ENCODE measurements around the gene HIPK4. TPM values are rescaled to one million over a fixed set of nuclear protein-coding genes. Genes with fewer than 3 reads are reported as not detected.

The HIPK4 gene
- total and polyA plus RNA-seq, 10 donors = 0.08 to 0.19 TPM; not detected in 8

DNA sequence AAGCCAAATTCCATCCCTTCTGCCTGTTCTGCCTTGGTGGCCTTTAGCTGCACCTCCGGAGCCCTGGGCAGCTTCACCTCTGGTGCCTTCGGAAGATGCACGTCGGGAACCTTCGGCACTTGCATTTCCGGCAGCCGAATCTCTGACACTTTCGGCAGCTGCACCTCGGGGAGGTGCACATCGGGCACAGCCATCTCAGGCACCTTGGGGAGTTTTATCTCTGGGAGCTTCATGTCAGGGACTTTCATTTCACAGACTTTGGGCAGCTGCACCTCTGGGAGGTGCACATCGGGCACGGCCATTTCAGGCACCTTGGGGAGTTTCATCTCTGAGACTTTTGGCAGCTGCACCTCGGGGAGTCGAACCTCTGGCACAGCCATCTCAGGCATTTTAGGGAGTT is 6.0 kb upstream of the HIPK4 start:
- H3K36me3 ChIP-seq = peaks cover 0 to 4% (median 0%) of the 10 kb centered on the region in 6 donors
- H3K4me3 ChIP-seq = no peak overlapping the region
- peaks cover 0 to 9% (median 0%) of the 10 kb centered on the region in 7 donors for H3K27me3 ChIP-seq (replicated peaks in 1 of 7)
- WGBS, 5 donors = 88 to 96% (median 92%) methylated on average over 13 to 14 of the region's 14 CpGs
- no peak overlapping the region for H3K27ac ChIP-seq
- no peaks in the 10 kb centered on the region for H3K9me3 ChIP-seq
- no peak for TF ChIP-seq POLR2A (IDR thresholded peaks at IDR 0.05)
- TF ChIP-seq, protein P1, sequence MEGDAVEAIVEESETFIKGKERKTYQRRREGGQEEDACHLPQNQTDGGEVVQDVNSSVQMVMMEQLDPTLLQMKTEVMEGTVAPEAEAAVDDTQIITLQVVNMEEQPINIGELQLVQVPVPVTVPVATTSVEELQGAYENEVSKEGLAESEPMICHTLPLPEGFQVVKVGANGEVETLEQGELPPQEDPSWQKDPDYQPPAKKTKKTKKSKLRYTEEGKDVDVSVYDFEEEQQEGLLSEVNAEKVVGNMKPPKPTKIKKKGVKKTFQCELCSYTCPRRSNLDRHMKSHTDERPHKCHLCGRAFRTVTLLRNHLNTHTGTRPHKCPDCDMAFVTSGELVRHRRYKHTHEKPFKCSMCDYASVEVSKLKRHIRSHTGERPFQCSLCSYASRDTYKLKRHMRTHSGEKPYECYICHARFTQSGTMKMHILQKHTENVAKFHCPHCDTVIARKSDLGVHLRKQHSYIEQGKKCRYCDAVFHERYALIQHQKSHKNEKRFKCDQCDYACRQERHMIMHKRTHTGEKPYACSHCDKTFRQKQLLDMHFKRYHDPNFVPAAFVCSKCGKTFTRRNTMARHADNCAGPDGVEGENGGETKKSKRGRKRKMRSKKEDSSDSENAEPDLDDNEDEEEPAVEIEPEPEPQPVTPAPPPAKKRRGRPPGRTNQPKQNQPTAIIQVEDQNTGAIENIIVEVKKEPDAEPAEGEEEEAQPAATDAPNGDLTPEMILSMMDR (IDR thresholded peaks at IDR 0.05 in 8 of 11, conservative IDR thresholded peaks at IDR 0.05 in 3 of 11) = no peak
- TF ChIP-seq POLR2AphosphoS5 (IDR thresholded peaks at IDR 0.05) = no peak
- peaks cover 0 to 13% (median 4%) of the 10 kb centered on the region in 6 donors for H3K4me1 ChIP-seq
- intact Hi-C loops (cut with DNase I; ENCODE audit: low total_unique reads) = no loop called here
- DNase-seq = no peak

DNA sequence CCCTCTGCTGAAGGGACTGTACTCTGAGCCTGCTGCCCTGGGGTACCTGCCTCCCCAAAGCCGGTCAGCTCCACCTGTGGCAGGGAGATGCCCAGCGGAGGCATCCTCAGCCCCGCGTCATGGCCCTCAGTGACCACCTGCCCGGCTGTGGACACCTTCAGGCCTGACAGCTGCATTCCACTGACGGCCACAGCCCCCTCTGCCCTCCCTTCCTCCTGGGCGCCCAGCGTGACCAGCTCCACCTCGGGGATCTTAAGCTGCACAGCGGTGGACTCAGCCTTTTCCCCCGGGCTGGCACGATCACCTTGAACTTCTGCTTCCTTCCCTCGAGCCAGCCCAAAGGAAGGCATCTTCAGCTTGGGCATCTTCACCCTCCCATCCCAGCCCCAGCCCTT is 4.8 kb upstream of the HIPK4 start:
- Histone ChIP-seq H3K4me3 (no peak overlapping the region), H3K9me3 (no peaks in the 10 kb centered on the region), H3K4me1 (peaks cover 0 to 13% (median 4%) of the 10 kb centered on the region in 6 donors), H3K27me3 (replicated peaks in 1 of 7) (peaks cover 0 to 9% (median 0%) of the 10 kb centered on the region in 7 donors), H3K36me3 (peaks cover 0 to 4% (median 0%) of the 10 kb centered on the region in 6 donors), H3K27ac (no peak overlapping the region)
- 64 to 72% (median 65%) methylated on average over 8 to 13 of the region's 13 CpGs for WGBS, 5 donors
- intact Hi-C loops (cut with DNase I; ENCODE audit: low total_unique reads) = no loop called here
- DNase-seq = no peak
- TF ChIP-seq POLR2AphosphoS5 (IDR thresholded peaks at IDR 0.05) = no peak
- TF ChIP-seq POLR2A (IDR thresholded peaks at IDR 0.05) = no peak
- TF ChIP-seq, protein P1 (IDR thresholded peaks at IDR 0.05 in 8 of 11, conservative IDR thresholded peaks at IDR 0.05 in 3 of 11) = no peak

DNA sequence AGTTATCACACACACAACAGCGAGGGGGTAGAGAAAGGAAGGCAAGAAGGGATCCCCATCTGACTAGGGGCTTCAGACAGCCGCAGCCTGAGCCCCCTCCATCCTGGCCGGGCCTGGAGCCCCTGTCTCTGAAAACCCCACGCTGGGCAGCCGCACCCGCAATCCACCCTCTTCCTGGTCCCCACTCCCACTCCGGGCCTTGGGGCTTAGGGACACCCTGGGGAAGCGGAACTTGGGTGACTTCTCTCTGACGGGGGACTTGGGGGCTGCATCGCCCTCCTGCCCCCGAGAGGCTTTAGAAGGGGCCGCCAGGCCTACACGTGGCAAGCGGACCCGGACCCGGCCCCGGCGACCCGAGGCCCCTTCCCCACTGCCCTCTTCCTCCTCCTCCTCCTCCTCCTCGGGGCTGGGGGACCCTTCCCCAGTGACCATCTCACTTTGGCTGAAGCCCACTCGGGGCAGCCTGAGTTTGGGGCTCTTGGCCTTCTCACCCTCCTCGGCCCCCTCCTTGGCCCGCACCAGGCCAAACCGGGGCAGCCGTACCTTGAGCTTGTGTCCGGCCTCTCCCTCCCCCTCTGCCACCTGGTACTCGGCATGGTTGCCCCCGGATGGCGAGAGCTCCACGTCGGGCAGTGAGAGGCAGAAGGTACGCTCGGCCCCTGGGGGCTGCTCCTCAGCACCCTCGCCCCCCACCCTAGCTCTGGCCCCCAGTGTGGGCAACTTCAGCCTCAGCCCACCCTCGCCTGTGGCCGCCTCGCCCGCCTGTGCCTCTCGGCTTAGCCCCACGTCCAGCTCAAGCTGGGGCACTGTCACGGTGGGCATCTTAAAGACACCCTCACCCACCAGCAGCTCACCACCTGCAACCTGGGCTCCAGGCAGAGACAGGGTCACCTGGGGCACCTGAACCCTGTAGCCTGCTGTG is 4.2 kb upstream of the HIPK4 start:
- Histone ChIP-seq H3K27ac (no peak overlapping the region), H3K9me3 (no peaks in the 10 kb centered on the region), H3K27me3 (replicated peaks in 1 of 7) (peaks cover 0 to 9% (median 0%) of the 10 kb centered on the region in 7 donors), H3K4me3 (no peak overlapping the region), H3K36me3 (peaks cover 0 to 4% (median 0%) of the 10 kb centered on the region in 6 donors), H3K4me1 (peaks cover 0 to 10% (median 3%) of the 10 kb centered on the region in 6 donors)
- intact Hi-C loops (cut with DNase I; ENCODE audit: low total_unique reads) = no loop called here
- DNase-seq = no peak
- no peak for TF ChIP-seq POLR2AphosphoS5 (IDR thresholded peaks at IDR 0.05)
- TF ChIP-seq POLR2A (IDR thresholded peaks at IDR 0.05) = no peak
- TF ChIP-seq, protein P1 (IDR thresholded peaks at IDR 0.05 in 8 of 11, conservative IDR thresholded peaks at IDR 0.05 in 3 of 11) = no peak
- WGBS, 5 donors = 87 to 94% (median 94%) methylated on average over 34 to 41 of the region's 41 CpGs

DNA sequence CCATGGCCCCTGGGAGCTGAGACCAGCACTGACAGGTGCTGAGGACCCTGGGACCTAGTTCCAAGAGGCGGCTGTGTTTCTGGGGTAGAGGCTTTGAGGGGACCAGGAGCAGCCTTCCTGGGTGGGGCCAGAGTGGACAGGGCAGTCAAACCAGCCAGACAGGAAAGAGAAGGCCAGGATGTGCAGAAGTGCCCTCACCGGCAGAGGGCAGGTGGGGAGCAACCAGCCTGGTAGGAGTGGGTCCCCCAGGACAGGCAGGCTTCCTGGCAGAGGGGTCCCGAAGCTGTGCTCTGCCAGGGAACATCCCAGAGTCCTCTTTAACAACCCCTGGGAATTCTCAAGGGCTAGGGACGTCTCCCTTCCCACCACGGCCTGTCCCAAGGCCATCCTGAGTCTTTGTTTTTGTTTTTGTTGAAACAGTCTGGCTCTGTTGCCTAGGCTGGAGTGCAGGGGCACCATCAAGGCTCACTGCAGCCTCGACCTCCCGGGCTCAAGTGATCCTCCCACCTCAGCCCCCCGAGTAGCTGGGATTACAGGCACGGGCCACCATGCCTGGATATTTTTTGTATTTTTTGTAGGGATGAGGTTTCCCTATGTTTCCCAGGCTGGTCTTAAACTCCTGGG is 3.0 kb upstream of the HIPK4 start:
- no peak for DNase-seq

More for the DNA sequence above, 3.0 kb upstream of the HIPK4 start:
- intact Hi-C loops (cut with DNase I; ENCODE audit: low total_unique reads) = no loop called here
- peaks cover 0 to 4% (median 0%) of the 10 kb centered on the region in 6 donors for H3K36me3 ChIP-seq
- no peaks in the 10 kb centered on the region for H3K9me3 ChIP-seq
- H3K27me3 ChIP-seq (replicated peaks in 1 of 7) = peaks cover 0 to under 1% (median 0%) of the 10 kb centered on the region in 7 donors
- H3K4me1 ChIP-seq = no peaks in the 10 kb centered on the region
- no peak overlapping the region for H3K4me3 ChIP-seq
- WGBS, 5 donors = 59 to 71% (median 62%) methylated on average over 8 to 9 of the region's 9 CpGs
- H3K27ac ChIP-seq = no peak overlapping the region
- no peak for TF ChIP-seq POLR2A (IDR thresholded peaks at IDR 0.05)
- TF ChIP-seq POLR2AphosphoS5 (IDR thresholded peaks at IDR 0.05) = peak in 1 of 3 donors; percentile 10
- TF ChIP-seq, protein P1 (IDR thresholded peaks at IDR 0.05 in 8 of 11, conservative IDR thresholded peaks at IDR 0.05 in 3 of 11) = peak in 5 of 11 experiments; percentile 12 to 32 (median 23)

All from spleen (tissue), 11 donors.